Measurements from ENCODE around the gene SUN1. TPM values are rescaled to one million over a fixed set of nuclear protein-coding genes. Genes with fewer than 3 reads are reported as not detected.

SUN1 gene
- total and polyA plus RNA-seq, 2 of the 8 experiments (the other 6 are each of a cell fraction or from before 2014, with no cell fraction given), result 108 to 158 TPM

GRCh38 chr7:794671-795329 is 37.5 kb upstream of the SUN1 start (continued):
- TF ChIP-seq, protein P1, sequence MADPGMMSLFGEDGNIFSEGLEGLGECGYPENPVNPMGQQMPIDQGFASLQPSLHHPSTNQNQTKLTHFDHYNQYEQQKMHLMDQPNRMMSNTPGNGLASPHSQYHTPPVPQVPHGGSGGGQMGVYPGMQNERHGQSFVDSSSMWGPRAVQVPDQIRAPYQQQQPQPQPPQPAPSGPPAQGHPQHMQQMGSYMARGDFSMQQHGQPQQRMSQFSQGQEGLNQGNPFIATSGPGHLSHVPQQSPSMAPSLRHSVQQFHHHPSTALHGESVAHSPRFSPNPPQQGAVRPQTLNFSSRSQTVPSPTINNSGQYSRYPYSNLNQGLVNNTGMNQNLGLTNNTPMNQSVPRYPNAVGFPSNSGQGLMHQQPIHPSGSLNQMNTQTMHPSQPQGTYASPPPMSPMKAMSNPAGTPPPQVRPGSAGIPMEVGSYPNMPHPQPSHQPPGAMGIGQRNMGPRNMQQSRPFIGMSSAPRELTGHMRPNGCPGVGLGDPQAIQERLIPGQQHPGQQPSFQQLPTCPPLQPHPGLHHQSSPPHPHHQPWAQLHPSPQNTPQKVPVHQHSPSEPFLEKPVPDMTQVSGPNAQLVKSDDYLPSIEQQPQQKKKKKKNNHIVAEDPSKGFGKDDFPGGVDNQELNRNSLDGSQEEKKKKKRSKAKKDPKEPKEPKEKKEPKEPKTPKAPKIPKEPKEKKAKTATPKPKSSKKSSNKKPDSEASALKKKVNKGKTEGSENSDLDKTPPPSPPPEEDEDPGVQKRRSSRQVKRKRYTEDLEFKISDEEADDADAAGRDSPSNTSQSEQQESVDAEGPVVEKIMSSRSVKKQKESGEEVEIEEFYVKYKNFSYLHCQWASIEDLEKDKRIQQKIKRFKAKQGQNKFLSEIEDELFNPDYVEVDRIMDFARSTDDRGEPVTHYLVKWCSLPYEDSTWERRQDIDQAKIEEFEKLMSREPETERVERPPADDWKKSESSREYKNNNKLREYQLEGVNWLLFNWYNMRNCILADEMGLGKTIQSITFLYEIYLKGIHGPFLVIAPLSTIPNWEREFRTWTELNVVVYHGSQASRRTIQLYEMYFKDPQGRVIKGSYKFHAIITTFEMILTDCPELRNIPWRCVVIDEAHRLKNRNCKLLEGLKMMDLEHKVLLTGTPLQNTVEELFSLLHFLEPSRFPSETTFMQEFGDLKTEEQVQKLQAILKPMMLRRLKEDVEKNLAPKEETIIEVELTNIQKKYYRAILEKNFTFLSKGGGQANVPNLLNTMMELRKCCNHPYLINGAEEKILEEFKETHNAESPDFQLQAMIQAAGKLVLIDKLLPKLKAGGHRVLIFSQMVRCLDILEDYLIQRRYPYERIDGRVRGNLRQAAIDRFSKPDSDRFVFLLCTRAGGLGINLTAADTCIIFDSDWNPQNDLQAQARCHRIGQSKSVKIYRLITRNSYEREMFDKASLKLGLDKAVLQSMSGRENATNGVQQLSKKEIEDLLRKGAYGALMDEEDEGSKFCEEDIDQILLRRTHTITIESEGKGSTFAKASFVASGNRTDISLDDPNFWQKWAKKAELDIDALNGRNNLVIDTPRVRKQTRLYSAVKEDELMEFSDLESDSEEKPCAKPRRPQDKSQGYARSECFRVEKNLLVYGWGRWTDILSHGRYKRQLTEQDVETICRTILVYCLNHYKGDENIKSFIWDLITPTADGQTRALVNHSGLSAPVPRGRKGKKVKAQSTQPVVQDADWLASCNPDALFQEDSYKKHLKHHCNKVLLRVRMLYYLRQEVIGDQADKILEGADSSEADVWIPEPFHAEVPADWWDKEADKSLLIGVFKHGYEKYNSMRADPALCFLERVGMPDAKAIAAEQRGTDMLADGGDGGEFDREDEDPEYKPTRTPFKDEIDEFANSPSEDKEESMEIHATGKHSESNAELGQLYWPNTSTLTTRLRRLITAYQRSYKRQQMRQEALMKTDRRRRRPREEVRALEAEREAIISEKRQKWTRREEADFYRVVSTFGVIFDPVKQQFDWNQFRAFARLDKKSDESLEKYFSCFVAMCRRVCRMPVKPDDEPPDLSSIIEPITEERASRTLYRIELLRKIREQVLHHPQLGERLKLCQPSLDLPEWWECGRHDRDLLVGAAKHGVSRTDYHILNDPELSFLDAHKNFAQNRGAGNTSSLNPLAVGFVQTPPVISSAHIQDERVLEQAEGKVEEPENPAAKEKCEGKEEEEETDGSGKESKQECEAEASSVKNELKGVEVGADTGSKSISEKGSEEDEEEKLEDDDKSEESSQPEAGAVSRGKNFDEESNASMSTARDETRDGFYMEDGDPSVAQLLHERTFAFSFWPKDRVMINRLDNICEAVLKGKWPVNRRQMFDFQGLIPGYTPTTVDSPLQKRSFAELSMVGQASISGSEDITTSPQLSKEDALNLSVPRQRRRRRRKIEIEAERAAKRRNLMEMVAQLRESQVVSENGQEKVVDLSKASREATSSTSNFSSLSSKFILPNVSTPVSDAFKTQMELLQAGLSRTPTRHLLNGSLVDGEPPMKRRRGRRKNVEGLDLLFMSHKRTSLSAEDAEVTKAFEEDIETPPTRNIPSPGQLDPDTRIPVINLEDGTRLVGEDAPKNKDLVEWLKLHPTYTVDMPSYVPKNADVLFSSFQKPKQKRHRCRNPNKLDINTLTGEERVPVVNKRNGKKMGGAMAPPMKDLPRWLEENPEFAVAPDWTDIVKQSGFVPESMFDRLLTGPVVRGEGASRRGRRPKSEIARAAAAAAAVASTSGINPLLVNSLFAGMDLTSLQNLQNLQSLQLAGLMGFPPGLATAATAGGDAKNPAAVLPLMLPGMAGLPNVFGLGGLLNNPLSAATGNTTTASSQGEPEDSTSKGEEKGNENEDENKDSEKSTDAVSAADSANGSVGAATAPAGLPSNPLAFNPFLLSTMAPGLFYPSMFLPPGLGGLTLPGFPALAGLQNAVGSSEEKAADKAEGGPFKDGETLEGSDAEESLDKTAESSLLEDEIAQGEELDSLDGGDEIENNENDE (IDR thresholded peaks at IDR 0.05; ENCODE audit: insufficient replicate concordance, low read length), result no peak
- TF ChIP-seq, protein P2, sequence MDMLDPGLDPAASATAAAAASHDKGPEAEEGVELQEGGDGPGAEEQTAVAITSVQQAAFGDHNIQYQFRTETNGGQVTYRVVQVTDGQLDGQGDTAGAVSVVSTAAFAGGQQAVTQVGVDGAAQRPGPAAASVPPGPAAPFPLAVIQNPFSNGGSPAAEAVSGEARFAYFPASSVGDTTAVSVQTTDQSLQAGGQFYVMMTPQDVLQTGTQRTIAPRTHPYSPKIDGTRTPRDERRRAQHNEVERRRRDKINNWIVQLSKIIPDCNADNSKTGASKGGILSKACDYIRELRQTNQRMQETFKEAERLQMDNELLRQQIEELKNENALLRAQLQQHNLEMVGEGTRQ (IDR thresholded peaks at IDR 0.05; ENCODE audit: low read length), result no peak
- TF ChIP-seq POU5F1 (IDR thresholded peaks at IDR 0.05; ENCODE audit: low read depth, low read length) (no peak), CTBP2 (IDR thresholded peaks at IDR 0.05; ENCODE audit: borderline replicate concordance, insufficient read depth, insufficient read length, low read length) (no peak), TBP (IDR thresholded peaks at IDR 0.05; ENCODE audit: low read depth, low read length) (no peak), FOSL1 (IDR thresholded peaks at IDR 0.05; ENCODE audit: insufficient read depth, low read depth, low read length) (no peak), PHF8 (conservative IDR thresholded peaks at IDR 0.05; ENCODE audit: low read depth, low read length) (no peak), BRCA1 (IDR thresholded peaks at IDR 0.05; ENCODE audit: low read depth, low read length) (no peak), CBX8 (IDR thresholded peaks at IDR 0.05; ENCODE audit: borderline replicate concordance, low read depth, low read length) (no peak), JUND (IDR thresholded peaks at IDR 0.05; ENCODE audit: low read length) (no peak)
